HepG2 (cell line): ENCODE measurements around the gene CD248. TPM values are rescaled to one million over a fixed set of nuclear protein-coding genes. Genes with fewer than 3 reads are reported as not detected.

ENCODE experiments used
- CTCF ChIP-seq: sonication (generic); formaldehyde crosslinking; IDR thresholded peaks from 2 replicates; pipeline ENCODE4 v1.5.0; 2020; ENCODE audit warnings: mild to moderate bottlenecking, missing genetic modification reagents, moderate library complexity
- KDM1A ChIP-seq: IDR thresholded peaks from 2 replicates; pipeline ENCODE4 v1.6.1; 2016; ENCODE audit warnings: missing compliant biosample characterization
- RCOR2 ChIP-seq: IDR thresholded peaks from 2 replicates; pipeline ENCODE4 v1.6.1; 2016; ENCODE audit warnings: missing biosample characterization, missing genetic modification reagents
- RNF219 ChIP-seq: sonication (generic); formaldehyde crosslinking; IDR thresholded peaks from 2 replicates; pipeline ENCODE4 v1.5.0; 2020; ENCODE audit warnings: mild to moderate bottlenecking, missing genetic modification reagents
- SOX5 ChIP-seq: IDR thresholded peaks from 2 replicates; pipeline ENCODE4 v1.6.1; 2016; ENCODE audit warnings: borderline replicate concordance
- TFDP1 ChIP-seq: IDR thresholded peaks from 2 replicates; pipeline ENCODE4 v1.6.1; 2016; ENCODE audit warnings: missing compliant biosample characterization, missing genetic modification reagents, borderline replicate concordance
- ZNF121 ChIP-seq: sonication (generic); formaldehyde crosslinking; IDR thresholded peaks from 2 replicates; pipeline ENCODE4 v1.5.0; 2020; ENCODE audit warnings: mild to moderate bottlenecking, missing genetic modification reagents
- ZNF333 ChIP-seq: sonication (generic); formaldehyde crosslinking; IDR thresholded peaks from 2 replicates; pipeline ENCODE4 v1.4.0; 2020; ENCODE audit warnings: mild to moderate bottlenecking, missing genetic modification reagents, borderline replicate concordance
- ZNF609 ChIP-seq: sonication (generic); formaldehyde crosslinking; IDR thresholded peaks from 2 replicates; pipeline ENCODE4 v1.4.0; 2020; ENCODE audit warnings: mild to moderate bottlenecking, missing genetic modification reagents, borderline replicate concordance
- ZNF646 ChIP-seq: sonication (generic); formaldehyde crosslinking; IDR thresholded peaks from 2 replicates; pipeline ENCODE4 v1.9.0; 2021; ENCODE audit warnings: mild to moderate bottlenecking, missing genetic modification reagents
- polyA plus RNA-seq, 8 experiments: library from polyadenylated mRNA; depleted of rRNA in 3 of 8; stranded (reverse) in 7 of 8; unstranded in 1 of 8; fragments of >200 nt; fragmentation: Illumina TruSeq in 4 of 8; extraction: Trizol in 4 of 8; gene quantifications; 2 replicates each; pipeline versions ENCODE4 v1.2.1 to v1.2.3, GENCODE V29; 2011 to 2016; ENCODE audit warnings: low read depth in 4 of 8, missing spikeins in 1 of 8, mixed read lengths in 1 of 8; ENCODE audit not compliant: insufficient read depth in 1 of 8
- total RNA-seq, 5 experiments: library from RNA; depleted of rRNA; stranded (reverse); fragments of >200 nt; fragmentation: Illumina TruSeq; extraction: Trizol; gene quantifications; 2 replicates each; pipeline ENCODE4 v1.2.3, GENCODE V29; 2016; ENCODE audit warnings: low read depth in 1 of 5

The CD248 gene
- total and polyA plus RNA-seq, 2 of the 13 experiments (the other 11 are each of a cell fraction or from before 2014, with no cell fraction given), result 0.25 to 0.35 TPM

GRCh38 chr11:66328302-66329144 lies 11.7 kb upstream of the CD248 start (continued):
- TF ChIP-seq ZNF609 (CRISPR knock-in tag), result peak; percentile 18; the same call in 1 of the 2 replicates
- TF ChIP-seq RCOR2 (CRISPR knock-in tag), result peak; percentile 55; the same call in 1 of the 2 replicates
- TF ChIP-seq ZNF646 (CRISPR knock-in tag), result peak; percentile 15; the same call in 1 of the 2 replicates
- TF ChIP-seq ZNF333 (CRISPR knock-in tag), result 0 out of 2 replicates have a peak, but pooled peaks have one; percentile 26
- TF ChIP-seq RNF219 (CRISPR knock-in tag), result 0 out of 2 replicates have a peak, but pooled peaks have one; percentile 70
- TF ChIP-seq ZNF121, result peak; percentile 75
- peak; percentile 94; the same call in 1 of the 2 replicates for TF ChIP-seq TFDP1 (CRISPR knock-in tag)
- TF ChIP-seq SOX5 (CRISPR knock-in tag), result peak; percentile 56; the same call in 1 of the 2 replicates
- TF ChIP-seq CTCF (CRISPR knock-in tag), result peak; percentile 97
- TF ChIP-seq KDM1A (CRISPR knock-in tag), result peak; percentile 49; the same call in 1 of the 2 replicates
